GM12878 (cell line): ENCODE results near the gene PLA2G3. TPM values are rescaled to one million over a fixed set of nuclear protein-coding genes. Genes with fewer than 3 reads are reported as not detected.

ENCODE experiments used
- CEBPZ ChIP-seq: fragments of 150-350 bp; IDR thresholded peaks from 2 replicates; pipeline ENCODE4 v1.6.1; 2016; ENCODE audit warnings: low read depth, low read length
- E2F8 ChIP-seq: fragments of 450-650 bp; IDR thresholded peaks from 2 replicates; pipeline ENCODE4 v1.6.1; 2018; ENCODE audit warnings: mild to moderate bottlenecking, low read depth, moderate library complexity; ENCODE audit not compliant: partially characterized antibody
- EGR1 ChIP-seq, 2 experiments: IDR thresholded peaks; 1 replicate in 1 of 2; 2 replicates in 1 of 2; pipeline ENCODE4 v1.6.1; 2011 to 2012; ENCODE audit warnings: low read depth in 2 of 2, low read length in 2 of 2, borderline replicate concordance in 1 of 2, mild to moderate bottlenecking in 1 of 2, moderate library complexity in 1 of 2
- KLF5 ChIP-seq: fragments of 450-650 bp; IDR thresholded peaks from 2 replicates; pipeline ENCODE4 v1.6.1; 2014; ENCODE audit warnings: mild to moderate bottlenecking; ENCODE audit not compliant: partially characterized antibody
- MYC ChIP-seq: IDR thresholded peaks from 2 replicates; pipeline ENCODE4 v1.6.1; 2011; ENCODE audit warnings: mild to moderate bottlenecking, low read length, moderate library complexity, inconsistent platforms; ENCODE audit not compliant: insufficient read depth, insufficient replicate concordance, insufficient read length, severe bottlenecking
- POLR2AphosphoS5 ChIP-seq: IDR thresholded peaks from 2 replicates; pipeline ENCODE4 v1.6.1; 2011; ENCODE audit warnings: mild to moderate bottlenecking, low read length, inconsistent platforms
- ZBTB11 ChIP-seq: fragments of 450-650 bp; formaldehyde crosslinking; IDR thresholded peaks from 2 replicates; pipeline ENCODE4 v1.5.0; 2022; ENCODE audit warnings: mild to moderate bottlenecking, missing genetic modification characterization
- polyA plus RNA-seq, 11 experiments: library from polyadenylated mRNA; depleted of rRNA in 4 of 11; unstranded in 6 of 11; stranded (reverse) in 5 of 11; fragments of >200 nt; fragmentation: Nextera tagmentation in 4 of 11; fragmentation: Illumina TruSeq in 1 of 11; extraction: Ambion mirVana in 4 of 11; extraction: Trizol in 1 of 11; gene quantifications; 1 replicate in 1 of 11; 2 replicates in 10 of 11; pipeline versions ENCODE4 v1.2.1 to v1.2.3, GENCODE V29; 2011 to 2016; ENCODE audit warnings: inconsistent platforms in 2 of 11, missing spikeins in 2 of 11, low read depth in 1 of 11
- total RNA-seq, 4 experiments: library from RNA; depleted of rRNA in 3 of 4; stranded (reverse); fragments of >200 nt in 3 of 4; fragmentation: Illumina TruSeq in 1 of 4; extraction: Trizol in 1 of 4; gene quantifications; 2 replicates each; pipeline versions ENCODE4 v1.2.1 to v1.2.3, GENCODE V29; 2013 to 2021

The PLA2G3 gene
- total and polyA plus RNA-seq, 10 of the 15 experiments (the other 5 are each of a cell fraction or from before 2014, with no cell fraction given): 0.04 TPM; not detected in 9

GRCh38 chr22:31160328-31160978 is 20.1 kb upstream of the PLA2G3 start (continued):
- TF ChIP-seq CEBPZ (no peak), EGR1 (IDR thresholded peaks at IDR 0.05; ENCODE audit: borderline replicate concordance in 1 of 2, low read depth in 2 of 2, low read length in 2 of 2) (no peak), POLR2AphosphoS5 (no peak), MYC (no peak), KLF5 (no peak), E2F8 (no peak), ZBTB11 (CRISPR knock-in tag) (no peak)
